Smooth muscle cell (in vitro differentiated cells): ENCODE results near the gene MALRD1. TPM values are rescaled to one million over a fixed set of nuclear protein-coding genes. Genes with fewer than 3 reads are reported as not detected.

ENCODE experiments used
- DNase-seq: peaks from one replicate; lab custom pipeline; 2025; ENCODE audit not compliant: unreplicated experiment; lab: John Stamatoyannopoulos, UW
- H2AFZ ChIP-seq: fragments of 200-600 bp; sonication (generic); 2 replicates; pipeline ENCODE4 v1.6.0; 2016; ENCODE audit warnings: antibody characterized with exemption, low read depth, mild to moderate bottlenecking
- H3F3A ChIP-seq: fragments of 200-600 bp; sonication (generic); 2 replicates; pipeline ENCODE4 v1.6.0; 2017; ENCODE audit warnings: antibody characterized with exemption, low read depth
- H3K27ac ChIP-seq: fragments of 200-600 bp; sonication (generic); 2 replicates; pipeline ENCODE4 v1.5.1; 2016; ENCODE audit warnings: low read depth, mild to moderate bottlenecking
- H3K27me3 ChIP-seq: fragments of 200-600 bp; sonication (generic); 2 replicates; pipeline ENCODE4 v1.6.1; 2016; ENCODE audit warnings: low read depth, mild to moderate bottlenecking
- H3K36me3 ChIP-seq: fragments of 200-600 bp; sonication (generic); 2 replicates; pipeline ENCODE4 v1.5.1; 2016; ENCODE audit warnings: low read depth
- H3K4me1 ChIP-seq: fragments of 200-600 bp; sonication (generic); 2 replicates; pipeline ENCODE4 v1.5.1; 2016; ENCODE audit warnings: low read depth
- H3K4me2 ChIP-seq: fragments of 200-600 bp; sonication (generic); 2 replicates; pipeline ENCODE4 v1.6.0; 2016; ENCODE audit warnings: mild to moderate bottlenecking
- H3K4me3 ChIP-seq: fragments of 200-600 bp; sonication (generic); 2 replicates; pipeline ENCODE4 v1.5.1; 2016; ENCODE audit warnings: mild to moderate bottlenecking
- H3K79me2 ChIP-seq: fragments of 200-600 bp; sonication (generic); 2 replicates; pipeline ENCODE4 v1.6.0; 2016; ENCODE audit warnings: low read depth, mild to moderate bottlenecking
- H3K9ac ChIP-seq: fragments of 200-600 bp; sonication (generic); 2 replicates; pipeline ENCODE4 v1.6.0; 2016; ENCODE audit warnings: low read depth
- H3K9me3 ChIP-seq: fragments of 200-600 bp; sonication (generic); replicated peaks from 2 replicates; pipeline ENCODE4 v1.5.1; 2016; ENCODE audit warnings: low read depth
- H4K20me1 ChIP-seq: fragments of 200-600 bp; sonication (generic); 2 replicates; pipeline ENCODE4 v1.6.0; 2016; ENCODE audit warnings: low read depth
- WGBS: methylation state at CpG from one replicate; pipeline ENCODE4 v1.1.7; 2016; ENCODE audit warnings: low lambda C conversion rate; 5-methylcytosine and 5-hydroxymethylcytosine counted together
- polyA plus RNA-seq: library from polyadenylated mRNA; unstranded; fragments of >200 nt; fragmentation: Nextera tagmentation; extraction: Ambion mirVana; gene quantifications from 2 replicates; pipeline ENCODE4 v1.2.1, GENCODE V29; 2016
- total RNA-seq: library from RNA; depleted of rRNA; stranded (reverse); fragments of >200 nt; gene quantifications from 2 replicates; pipeline ENCODE4 v1.2.3, GENCODE V29; 2014
- TF ChIP-seq, protein P1 (sequence below): fragments of 200-600 bp; sonication (generic); IDR thresholded peaks from 2 replicates; pipeline ENCODE4 v1.5.1; 2017; ENCODE audit warnings: borderline replicate concordance, mild to moderate bottlenecking, antibody characterized with exemption; ENCODE audit not compliant: insufficient read depth, poor library complexity, severe bottlenecking

MALRD1 gene
- total and polyA plus RNA-seq, 2 experiments from 2014 or later = 1.9 TPM; not detected in 1

- WGBS = 88% methylated on average over 2 of the region's 2 CpGs
These were observed 136.3 kb downstream of the MALRD1 start for GRCh38 chr10:19184891-19185290.

DNA sequence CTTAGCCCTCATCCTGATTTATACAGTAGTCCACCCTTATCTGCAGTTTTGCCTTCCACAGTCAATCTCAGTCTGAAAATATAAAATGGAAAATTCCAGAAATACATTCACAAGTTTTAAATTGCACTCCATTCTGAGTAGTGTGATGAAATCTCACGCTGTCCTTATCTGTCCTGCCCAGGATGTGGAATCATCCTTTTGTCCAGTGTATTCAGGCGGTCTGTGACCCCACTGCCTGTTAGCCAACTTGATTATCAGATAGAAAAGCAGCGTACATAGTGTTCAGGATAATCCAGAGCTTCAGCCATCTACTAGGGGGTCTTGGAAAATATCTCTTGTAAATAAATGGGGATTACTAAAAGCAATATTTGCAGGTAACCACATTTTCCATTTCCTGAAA is 146.3 kb downstream of the MALRD1 start:
- Histone ChIP-seq H3K4me3 (no peak overlapping the region), H3F3A (no peaks in the 10 kb centered on the region), H3K36me3 (no peaks in the 10 kb centered on the region), H3K9me3 (peaks cover 8% of the 10 kb centered on the region), H4K20me1 (no peaks in the 10 kb centered on the region), H3K79me2 (no peaks in the 10 kb centered on the region), H3K4me1 (no peaks in the 10 kb centered on the region), H2AFZ (no peak overlapping the region), H3K27me3 (no peaks in the 10 kb centered on the region), H3K9ac (no peak overlapping the region), H3K4me2 (no peak overlapping the region), H3K27ac (no peak overlapping the region)
- no peak for DNase-seq
- TF ChIP-seq, protein P1, sequence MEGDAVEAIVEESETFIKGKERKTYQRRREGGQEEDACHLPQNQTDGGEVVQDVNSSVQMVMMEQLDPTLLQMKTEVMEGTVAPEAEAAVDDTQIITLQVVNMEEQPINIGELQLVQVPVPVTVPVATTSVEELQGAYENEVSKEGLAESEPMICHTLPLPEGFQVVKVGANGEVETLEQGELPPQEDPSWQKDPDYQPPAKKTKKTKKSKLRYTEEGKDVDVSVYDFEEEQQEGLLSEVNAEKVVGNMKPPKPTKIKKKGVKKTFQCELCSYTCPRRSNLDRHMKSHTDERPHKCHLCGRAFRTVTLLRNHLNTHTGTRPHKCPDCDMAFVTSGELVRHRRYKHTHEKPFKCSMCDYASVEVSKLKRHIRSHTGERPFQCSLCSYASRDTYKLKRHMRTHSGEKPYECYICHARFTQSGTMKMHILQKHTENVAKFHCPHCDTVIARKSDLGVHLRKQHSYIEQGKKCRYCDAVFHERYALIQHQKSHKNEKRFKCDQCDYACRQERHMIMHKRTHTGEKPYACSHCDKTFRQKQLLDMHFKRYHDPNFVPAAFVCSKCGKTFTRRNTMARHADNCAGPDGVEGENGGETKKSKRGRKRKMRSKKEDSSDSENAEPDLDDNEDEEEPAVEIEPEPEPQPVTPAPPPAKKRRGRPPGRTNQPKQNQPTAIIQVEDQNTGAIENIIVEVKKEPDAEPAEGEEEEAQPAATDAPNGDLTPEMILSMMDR = no peak
- WGBS = 77% methylated on average over 3 of the region's 3 CpGs

More at GRCh38 chr10:19184891-19185290, 136.3 kb downstream of the MALRD1 start:
- no peak overlapping the region for H3K4me2 ChIP-seq
- H3K9ac ChIP-seq = no peak overlapping the region
- no peak overlapping the region for H2AFZ ChIP-seq
- no peaks in the 10 kb centered on the region for H4K20me1 ChIP-seq
- H3K27ac ChIP-seq = no peak overlapping the region
- H3F3A ChIP-seq = no peaks in the 10 kb centered on the region
- H3K4me3 ChIP-seq = no peak overlapping the region
- H3K4me1 ChIP-seq = no peaks in the 10 kb centered on the region
- H3K79me2 ChIP-seq = no peaks in the 10 kb centered on the region
- no peaks in the 10 kb centered on the region for H3K9me3 ChIP-seq
- no peaks in the 10 kb centered on the region for H3K27me3 ChIP-seq
- no peak for DNase-seq
- TF ChIP-seq, protein P1 = no peak
- H3K36me3 ChIP-seq = no peaks in the 10 kb centered on the region

GRCh38 chr10:19195698-19196097 is 147.1 kb downstream of the MALRD1 start:
- no peak for DNase-seq
- TF ChIP-seq, protein P1 = no peak
- Histone ChIP-seq H3F3A (no peaks in the 10 kb centered on the region), H4K20me1 (no peaks in the 10 kb centered on the region), H2AFZ (no peak overlapping the region), H3K9me3 (peaks cover 3% of the 10 kb centered on the region), H3K27me3 (no peaks in the 10 kb centered on the region), H3K4me2 (no peak overlapping the region), H3K36me3 (no peaks in the 10 kb centered on the region), H3K27ac (no peak overlapping the region), H3K4me3 (no peak overlapping the region), H3K4me1 (no peaks in the 10 kb centered on the region), H3K9ac (no peak overlapping the region), H3K79me2 (no peaks in the 10 kb centered on the region)
- 92% methylated on average over 5 of the region's 5 CpGs for WGBS

GRCh38 chr10:19200211-19200610 is 151.6 kb downstream of the MALRD1 start:
- Histone ChIP-seq H3K79me2 (no peaks in the 10 kb centered on the region), H3K4me3 (no peak overlapping the region), H3K27ac (no peak overlapping the region), H3K36me3 (no peaks in the 10 kb centered on the region), H3F3A (no peaks in the 10 kb centered on the region), H3K9me3 (no peaks in the 10 kb centered on the region), H3K4me1 (no peaks in the 10 kb centered on the region), H3K27me3 (no peaks in the 10 kb centered on the region), H2AFZ (no peak overlapping the region), H4K20me1 (no peaks in the 10 kb centered on the region), H3K4me2 (no peak overlapping the region), H3K9ac (no peak overlapping the region)
- no peak for DNase-seq
- WGBS = 81% methylated on average over 2 of the region's 2 CpGs
- TF ChIP-seq, protein P1 = no peak
